Right lobe of liver (tissue), 6 donors: ENCODE data around the gene HBA1. TPM values are rescaled to one million over a fixed set of nuclear protein-coding genes. Genes with fewer than 3 reads are reported as not detected.
"Not testable (repeated sequence)": the region's sequence is repeated elsewhere in the genome, so short reads cannot be mapped to it uniquely, and the experiment has no call there.

ENCODE experiments used
- ATAC-seq, 4 donors: fragments of 200-7000 bp; cut with Tn5 transposase; one replicate each; pipeline ENCODE4 v1.9.1; 2020; ENCODE audit warnings: mild to moderate bottlenecking in 4 of 4, moderate library complexity in 4 of 4
- DNase-seq, 3 donors: peaks; one replicate each; pipeline ENCODE4 v3.0.0-alpha.2; 2020
- H3K27ac ChIP-seq, 3 donors: fragments of 200-600 bp; one replicate each; pipeline ENCODE4 v1.8.0; 2022
- H3K27me3 ChIP-seq, 2 donors: fragments of 200-600 bp; one replicate each; pipeline ENCODE4 v1.8.0; 2022
- H3K36me3 ChIP-seq, 4 donors: fragments of 200-600 bp; sonication (generic) in 1 of 4; one replicate each; pipeline versions ENCODE4 v1.5.1 to v1.8.0; 2017 to 2022; ENCODE audit warnings: control low read depth in 1 of 4
- H3K4me1 ChIP-seq, 4 donors: fragments of 200-600 bp; sonication (generic) in 1 of 4; one replicate each; pipeline versions ENCODE4 v1.5.1 to v1.8.0; 2017 to 2022; ENCODE audit warnings: control low read depth in 1 of 4
- H3K4me3 ChIP-seq, 3 donors: fragments of 200-600 bp; one replicate each; pipeline ENCODE4 v1.8.0; 2022
- H3K9me3 ChIP-seq, 4 donors: fragments of 200-600 bp; sonication (generic) in 1 of 4; one replicate each; pipeline versions ENCODE4 v1.5.1 to v1.8.0; 2017 to 2022; ENCODE audit warnings: control low read depth in 1 of 4
- CTCF ChIP-seq, 4 donors: fragments of 200-600 bp in 3 of 4; fragments of 450-650 bp in 1 of 4; IDR thresholded peaks; one replicate each; pipeline versions ENCODE4 v1.5.1 to v1.8.0; 2016 to 2022; ENCODE audit warnings: antibody characterized with exemption in 4 of 4, mild to moderate bottlenecking in 2 of 4
- POLR2A ChIP-seq: fragments of 450-650 bp; IDR thresholded peaks from one replicate; pipeline ENCODE4 v1.6.1; 2017; ENCODE audit warnings: antibody characterized with exemption, mild to moderate bottlenecking
- WGBS: methylation state at CpG from one replicate; pipeline ENCODE4 v1.1.6; 2018; ENCODE audit warnings: low coverage, low lambda C conversion rate; ENCODE audit not compliant: insufficient coverage; ENCODE audit errors: missing lambda C conversion rate; 5-methylcytosine and 5-hydroxymethylcytosine counted together
- intact Hi-C, 2 donors: fragments of 100-400 bp; cut with DNase I; formaldehyde crosslinking; loops; one replicate each; pipeline versions ENCODE4 v1.11.2 to v1.14.1; 2022
- total RNA-seq, 6 experiments: library from RNA; depleted of rRNA in 2 of 6; stranded (reverse); fragments of >200 nt in 2 of 6; fragmentation: NEBNext Ultra II Directional in 3 of 6; extraction: Animal tissue kit (Norgen Biotek cat#: 25700) in 3 of 6; gene quantifications; one replicate each; pipeline versions ENCODE4 v1.1.0 to v1.2.4, GENCODE V29; 2016 to 2023
- donor health status: DM: no; HTN: yes; CAD: no.
- donor health status: DM: no; HTN: no; CAD: no.
- donor health status: DM: no; HTN: no; CAD: no.
- donor health status: DM: no; HTN: yes; CAD: no.
- donor health status: DM: no; HTN: yes; CAD: no.

Gene HBA1
- total RNA-seq, 6 experiments from 2014 or later: 8.0 to 789 (median 84.3) TPM

- WGBS: 70% methylated on average over 11 of the region's 17 CpGs
- Histone ChIP-seq H3K27me3 (no peaks in the 10 kb centered on the region), H3K4me3 (no peak within 1 kb of the TSS), H3K27ac (no peak within 1 kb of the TSS), H3K36me3 (no peaks in the 10 kb centered on the region), H3K9me3 (no peaks in the 10 kb centered on the region), H3K4me1 (peaks cover 0 to 5% (median 2%) of the 10 kb centered on the region in 4 donors)
- intact Hi-C loops: no loop called here
- DNase-seq (peak in 1 of 3 donors; percentile 31), ATAC-seq (peak in 2 of 4 donors; percentile 24 to 28)
- TF ChIP-seq CTCF (IDR thresholded peaks at IDR 0.05): no peak
- no peak for TF ChIP-seq POLR2A
Measured at GRCh38 chr16:152141-153128, 24.0 kb upstream of the HBA1 start, which contains the start of gene HBZ. Gene HBZ, plus strand, starts transcription at chr16:152644. Its CDS starts 266 bp downstream, at chr16:152910.

- H3K27me3 ChIP-seq, H3K36me3 ChIP-seq, DNase-seq, H3K9me3 ChIP-seq, H3K27ac ChIP-seq, intact Hi-C loops, H3K4me1 ChIP-seq, H3K4me3 ChIP-seq: not testable (repeated sequence)
- ATAC-seq: peak; percentile 67 to 97 (median 82)
- WGBS: 28% methylated on average over 2 of the region's 6 CpGs
Measured at GRCh38 chr16:153129-153521, 23.4 kb upstream of the HBA1 start.

- peak in 2 of 4 donors; percentile 9 to 26 for ATAC-seq
- DNase-seq, intact Hi-C loops, H3K36me3 ChIP-seq, H3K4me3 ChIP-seq, H3K27me3 ChIP-seq, H3K9me3 ChIP-seq, H3K4me1 ChIP-seq, H3K27ac ChIP-seq: not testable (repeated sequence)
- WGBS: no CpG with 5 or more reads among the region's 74 CpGs
Measured at GRCh38 chr16:153550-154216, 22.8 kb upstream of the HBA1 start.

GRCh38 chr16:154217-155030 is 22.1 kb upstream of the HBA1 start:
- 4% methylated on average over 14 of the region's 59 CpGs for WGBS
- Histone ChIP-seq H3K27ac (no peak overlapping the region), H3K4me1 (peaks cover 0 to 5% (median 2%) of the 10 kb centered on the region in 4 donors), H3K36me3 (no peaks in the 10 kb centered on the region), H3K4me3 (peak overlapping the region; percentile 5 to 18 (median 13)), H3K27me3 (no peaks in the 10 kb centered on the region), H3K9me3 (no peaks in the 10 kb centered on the region)
- peak in 1 of 3 donors; percentile 55 for DNase-seq
- peak in 3 of 4 donors; percentile 17 to 32 (median 23) for ATAC-seq
- TF ChIP-seq POLR2A: no peak
- no peak for TF ChIP-seq CTCF (IDR thresholded peaks at IDR 0.05)
- intact Hi-C loops: no loop called here

- H3K4me3 ChIP-seq: no peak overlapping the region
- no peak overlapping the region for H3K27ac ChIP-seq
- intact Hi-C loops: no loop called here
- H3K4me1 ChIP-seq: peaks cover 0 to 5% (median 2%) of the 10 kb centered on the region in 4 donors
- no peak for TF ChIP-seq CTCF (IDR thresholded peaks at IDR 0.05)
- TF ChIP-seq POLR2A: no peak
- WGBS: 80% methylated on average over 3 of the region's 7 CpGs
- H3K27me3 ChIP-seq: no peaks in the 10 kb centered on the region
- no peaks in the 10 kb centered on the region for H3K9me3 ChIP-seq
- H3K36me3 ChIP-seq: no peaks in the 10 kb centered on the region
- no peak for ATAC-seq
- peak in 1 of 3 donors; percentile 9 for DNase-seq
Measured at GRCh38 chr16:155031-155398, 21.5 kb upstream of the HBA1 start.
